Tibial nerve (tissue), 4 donors: ENCODE measurements around the gene PERCC1.

Experiments used
- CTCF ChIP-seq, 5 experiments: fragments of 200-600 bp in 3 of 5; fragments of 450-650 bp in 2 of 5; sonication (generic) in 3 of 5; IDR thresholded peaks; one replicate each; pipeline ENCODE4 v1.5.1; 2016 to 2019; ENCODE audit warnings: antibody characterized with exemption in 5 of 5, mild to moderate bottlenecking in 3 of 5, moderate library complexity in 2 of 5
- EP300 ChIP-seq, 2 donors: sonication (generic); formaldehyde crosslinking; IDR thresholded peaks; one replicate each; pipeline ENCODE4 v1.6.1; 2017; ENCODE audit warnings: antibody characterized with exemption in 2 of 2, mild to moderate bottlenecking in 1 of 2
- POLR2A ChIP-seq, 2 donors: fragments of 450-650 bp; IDR thresholded peaks; one replicate each; pipeline ENCODE4 v1.6.1; 2017; ENCODE audit warnings: antibody characterized with exemption in 2 of 2, mild to moderate bottlenecking in 2 of 2, moderate library complexity in 2 of 2

GRCh38 chr16:1395444-1396031 is 35.3 kb upstream of the PERCC1 start:
- TF ChIP-seq CTCF (IDR thresholded peaks at IDR 0.05) (no peak), POLR2A (IDR thresholded peaks at IDR 0.05) (no peak), EP300 (IDR thresholded peaks at IDR 0.05) (no peak)
